ENCODE measurements around the gene BCL11B. TPM values are rescaled to one million over a fixed set of nuclear protein-coding genes. Genes with fewer than 3 reads are reported as not detected.

Gene BCL11B
- total and polyA plus RNA-seq, 2 donors (not counting 1 experiment from before 2014, with no cell fraction given) = 0.33 to 0.42 TPM

DNA sequence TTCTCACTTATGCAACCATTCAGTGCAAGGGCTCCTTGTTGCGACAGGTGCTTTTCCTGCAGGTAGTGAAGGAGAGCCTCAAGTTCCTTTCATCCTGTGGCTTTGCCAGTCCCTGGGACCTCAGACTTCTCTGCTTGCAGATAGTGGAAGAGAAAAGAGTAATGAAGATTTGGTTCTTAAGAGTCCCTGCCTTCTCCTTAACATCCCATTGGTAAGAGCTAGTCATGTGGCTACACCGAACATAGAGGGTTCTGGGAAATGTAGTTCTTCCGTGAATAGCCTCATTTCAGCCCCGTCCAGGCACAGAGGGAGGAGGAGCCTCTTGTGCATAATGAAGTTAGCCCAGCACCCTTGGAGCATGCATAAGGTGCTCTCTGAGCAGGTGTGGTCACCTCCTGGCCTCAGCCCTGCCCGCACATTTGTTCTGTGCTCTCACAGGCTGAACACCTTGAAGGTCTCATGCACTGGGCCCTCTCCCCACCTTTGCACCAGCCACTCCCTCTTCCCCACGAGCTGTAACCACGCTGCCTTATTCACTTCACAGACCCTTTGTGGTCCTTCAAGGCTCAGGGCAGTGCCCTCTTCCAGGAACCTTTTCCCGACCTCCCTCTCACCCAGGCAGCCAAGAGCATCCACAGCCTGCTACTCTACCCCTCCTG lies 134.0 kb downstream of the BCL11B start:
- Histone ChIP-seq H3K27ac (ENCODE audit: low read length in 2 of 2) (no peak overlapping the region), H2AFZ (ENCODE audit: insufficient read depth, low read depth, low read length, poor library complexity, severe bottlenecking) (no peak overlapping the region), H3K4me2 (replicated peaks; ENCODE audit: low read depth, low read length, poor library complexity, severe bottlenecking) (no peak overlapping the region), H3K4me3 (ENCODE audit: control extremely low read depth in 1 of 5, extremely low read depth in 1 of 5, insufficient read depth in 1 of 5, low read depth in 2 of 5, low read length in 4 of 5) (no peak overlapping the region), H3K9ac (ENCODE audit: low read length) (no peak overlapping the region), H3K4me1 (ENCODE audit: control insufficient read depth in 2 of 2, insufficient read depth in 2 of 2, low read length in 2 of 2) (no peaks in the 10 kb centered on the region), H4K20me1 (ENCODE audit: control insufficient read depth, insufficient read depth, low read length, poor library complexity, severe bottlenecking) (no peaks in the 10 kb centered on the region), H3K9me3 (ENCODE audit: control extremely low read depth in 1 of 3, control insufficient read depth in 2 of 3, insufficient read depth in 1 of 3, low read length in 2 of 3) (peaks cover 0 to 61% (median 0%) of the 10 kb centered on the region in 3 donors), H3K79me2 (ENCODE audit: control insufficient read depth, insufficient read depth, low read length) (no peaks in the 10 kb centered on the region), H3K27me3 (replicated peaks in 1 of 4; ENCODE audit: control extremely low read depth in 1 of 4, control insufficient read depth in 3 of 4, insufficient read depth in 4 of 4, low read length in 3 of 4) (no peaks in the 10 kb centered on the region), H3K36me3 (replicated peaks in 1 of 2; ENCODE audit: control extremely low read depth in 1 of 2, control insufficient read depth in 1 of 2, extremely low read depth in 1 of 2, insufficient read depth in 2 of 2, low read length in 1 of 2) (no peaks in the 10 kb centered on the region)
- ATAC-seq (ENCODE audit: low read depth) = no peak
- DNase-seq = no peak
- WGBS (ENCODE audit: insufficient coverage) = 72% methylated on average over 8 of the region's 8 CpGs
- ChIA-PET POLR2A (no interaction called here), CTCF (no interaction called here)
- Mint-ChIP-seq H3K4me3 (no peak overlapping the region), H3K4me1 (no peaks in the 10 kb centered on the region), H3K27ac (no peak overlapping the region), H3K27me3 (no peaks in the 10 kb centered on the region), H3K9me3 (ENCODE audit: insufficient read depth) (peaks cover 2% of the 10 kb centered on the region)
- intact Hi-C loops (cut with micrococcal nuclease) = no loop called here
- no peak for TF ChIP-seq CTCF (IDR thresholded peaks at IDR 0.05)
- no peak for TF ChIP-seq EZH2 (IDR thresholded peaks at IDR 0.05; ENCODE audit: borderline replicate concordance, insufficient read depth, low read depth, low read length, poor library complexity, severe bottlenecking)

DNA sequence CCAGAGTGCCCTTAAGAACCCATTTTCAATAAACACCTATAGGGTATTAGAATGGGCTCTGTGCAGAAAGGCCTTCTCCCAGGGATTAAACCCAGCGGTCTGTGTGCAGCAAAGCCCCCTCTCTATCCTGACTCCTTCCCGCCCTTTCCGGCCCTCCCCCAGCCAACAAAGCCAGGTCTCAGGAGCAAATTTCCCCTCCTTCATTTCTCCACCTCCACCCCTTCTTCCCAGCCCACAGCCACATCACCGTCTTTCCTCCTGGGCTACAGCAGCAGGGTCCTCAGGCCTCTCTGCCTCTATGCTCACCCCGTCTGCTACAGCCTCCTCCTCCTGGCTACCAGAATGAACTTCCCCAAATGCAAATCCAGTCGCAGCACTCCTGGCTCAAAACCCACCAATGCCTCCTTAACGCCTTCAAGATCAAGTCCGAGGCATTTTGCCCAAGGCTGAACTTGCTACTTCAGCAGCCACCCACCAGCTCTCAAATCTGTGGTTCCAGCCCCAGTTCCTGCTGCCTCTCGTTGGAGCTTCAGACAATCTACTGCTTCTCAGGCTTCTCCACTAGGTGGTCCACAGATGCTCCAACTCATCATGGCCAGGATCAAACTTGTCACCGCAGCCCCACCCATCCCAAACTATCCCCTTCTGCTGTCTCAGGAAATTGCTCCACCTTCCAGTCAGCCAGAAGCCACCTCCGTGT lies 134.8 kb downstream of the BCL11B start:
- Mint-ChIP-seq H3K4me3 (no peak overlapping the region), H3K27ac (no peak overlapping the region), H3K9me3 (ENCODE audit: insufficient read depth) (peaks cover 2% of the 10 kb centered on the region), H3K27me3 (no peaks in the 10 kb centered on the region), H3K4me1 (no peaks in the 10 kb centered on the region)
- H3K79me2 ChIP-seq (ENCODE audit: control insufficient read depth, insufficient read depth, low read length) = no peaks in the 10 kb centered on the region
- peaks cover 0 to 61% (median 0%) of the 10 kb centered on the region in 3 donors for H3K9me3 ChIP-seq (ENCODE audit: control extremely low read depth in 1 of 3, control insufficient read depth in 2 of 3, insufficient read depth in 1 of 3, low read length in 2 of 3)
- H3K4me1 ChIP-seq (ENCODE audit: control insufficient read depth in 2 of 2, insufficient read depth in 2 of 2, low read length in 2 of 2) = no peaks in the 10 kb centered on the region
- H3K27ac ChIP-seq (ENCODE audit: low read length in 2 of 2) = no peak overlapping the region
- WGBS (ENCODE audit: insufficient coverage) = 70% methylated on average over 11 of the region's 11 CpGs
- no peak overlapping the region for H3K9ac ChIP-seq (ENCODE audit: low read length)
- CTCF ChIA-PET = no interaction called here
- H4K20me1 ChIP-seq (ENCODE audit: control insufficient read depth, insufficient read depth, low read length, poor library complexity, severe bottlenecking) = no peaks in the 10 kb centered on the region
- H2AFZ ChIP-seq (ENCODE audit: insufficient read depth, low read depth, low read length, poor library complexity, severe bottlenecking) = no peak overlapping the region
- no peaks in the 10 kb centered on the region for H3K27me3 ChIP-seq (replicated peaks in 1 of 4; ENCODE audit: control extremely low read depth in 1 of 4, control insufficient read depth in 3 of 4, insufficient read depth in 4 of 4, low read length in 3 of 4)
- no peak for DNase-seq
- intact Hi-C loops (cut with micrococcal nuclease) = no loop called here
- H3K36me3 ChIP-seq (replicated peaks in 1 of 2; ENCODE audit: control extremely low read depth in 1 of 2, control insufficient read depth in 1 of 2, extremely low read depth in 1 of 2, insufficient read depth in 2 of 2, low read length in 1 of 2) = no peaks in the 10 kb centered on the region
- H3K4me2 ChIP-seq (replicated peaks; ENCODE audit: low read depth, low read length, poor library complexity, severe bottlenecking) = no peak overlapping the region
- POLR2A ChIA-PET = no interaction called here
- no peak for ATAC-seq (ENCODE audit: low read depth)
- TF ChIP-seq EZH2 (IDR thresholded peaks at IDR 0.05; ENCODE audit: borderline replicate concordance, insufficient read depth, low read depth, low read length, poor library complexity, severe bottlenecking) (no peak), CTCF (IDR thresholded peaks at IDR 0.05) (no peak)
- no peak overlapping the region for H3K4me3 ChIP-seq (ENCODE audit: control extremely low read depth in 1 of 5, extremely low read depth in 1 of 5, insufficient read depth in 1 of 5, low read depth in 2 of 5, low read length in 4 of 5)
